ENCODE measurements around the gene FLOT1. TPM values are rescaled to one million over a fixed set of nuclear protein-coding genes. Genes with fewer than 3 reads are reported as not detected.

FLOT1 gene
- total and polyA plus RNA-seq, 2 of the 13 experiments (the other 11 are each of a cell fraction or from before 2014, with no cell fraction given): 82.3 to 130 TPM

DNA sequence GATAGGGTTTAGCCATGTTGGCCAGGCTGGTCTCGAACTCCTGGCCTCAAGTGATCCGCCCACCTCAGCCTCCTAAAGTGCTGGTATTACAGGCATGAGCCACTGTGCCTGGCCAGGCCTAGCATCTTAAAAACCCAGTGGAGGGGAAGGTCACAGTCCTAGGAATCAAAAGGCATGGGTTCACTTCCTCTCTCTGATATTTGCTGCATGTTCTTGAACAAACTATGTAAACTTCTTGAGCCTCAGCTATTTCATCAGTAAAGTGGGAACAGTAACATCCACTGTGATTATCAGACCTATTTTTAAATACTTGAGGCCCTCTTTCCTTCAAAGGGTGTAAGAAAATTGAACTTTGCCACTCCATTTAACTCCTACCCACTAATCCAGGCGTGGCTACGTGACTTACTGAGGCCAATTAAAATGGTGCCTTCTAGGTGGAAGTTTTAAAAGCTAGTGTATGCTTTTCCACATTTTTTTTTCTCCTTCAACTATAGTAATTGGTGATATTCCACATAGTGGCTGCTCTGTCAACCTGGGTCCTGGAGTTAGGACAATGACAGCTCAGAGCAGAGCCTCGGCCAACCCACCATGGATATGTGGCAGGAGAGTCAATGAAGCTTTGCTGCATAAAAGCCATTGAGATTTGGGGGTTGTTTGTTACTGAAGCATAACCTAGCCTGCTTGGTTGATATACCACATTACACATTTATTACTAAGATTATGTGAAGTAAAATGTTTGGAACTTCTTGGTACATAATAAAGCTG, 34.1 kb upstream of the FLOT1 start (continued):
- no peak for TF ChIP-seq NFKB2 (CRISPR knock-in tag; IDR thresholded peaks at IDR 0.05; ENCODE audit: borderline replicate concordance)

DNA sequence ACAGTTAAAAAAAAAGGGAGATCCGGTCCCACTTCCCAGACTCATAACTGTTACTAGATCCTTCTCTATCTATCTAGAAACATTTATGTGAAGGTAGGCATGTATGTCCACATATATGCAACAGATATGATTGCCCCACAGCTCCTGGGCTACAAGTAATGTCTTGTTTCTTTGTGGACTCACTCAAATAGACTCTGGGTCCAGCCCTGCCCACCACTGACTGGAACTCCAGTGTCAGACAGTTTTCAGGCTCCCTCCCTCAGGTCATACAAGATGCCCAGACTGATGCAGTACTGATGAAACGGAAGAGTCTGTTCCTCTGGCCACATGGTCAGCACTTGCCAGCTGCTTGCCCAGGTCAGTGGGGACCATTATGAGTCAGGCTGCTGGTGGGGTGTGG, 32.6 kb upstream of the FLOT1 start:
- FAIRE-seq: no peak
- no peaks in the 10 kb centered on the region for H3K9me3 ChIP-seq (ENCODE audit: low read length)
- BruUV-seq (replicated peaks): no TSS peak
- H3K27me3 ChIP-seq (ENCODE audit: control insufficient read depth in 1 of 2, insufficient read depth in 2 of 2, low read length in 2 of 2): no peaks in the 10 kb centered on the region
- ATAC-seq: no peak
- CTCF ChIA-PET (ENCODE audit: low intra/inter-chr PET ratio, low total read pairs): no interaction called here
- intact Hi-C loops (cut with micrococcal nuclease; ENCODE audit: unreplicated experiment): no loop called here
- H3K4me1 ChIP-seq (ENCODE audit: insufficient read depth, low read length): peaks cover 69% of the 10 kb centered on the region
- no peak overlapping the region for H3K27ac ChIP-seq (ENCODE audit: extremely low read length, insufficient read depth, low read length)
- H2AFZ ChIP-seq (ENCODE audit: low read length): no peak overlapping the region
- no peak overlapping the region for H3K9ac ChIP-seq (ENCODE audit: insufficient read depth, low read depth, low read length)
- POLR2A ChIA-PET: interaction anchor here (1.0 kb wide), 1 partner anchor 11 kb away, joined by 3 read pairs; no protein-coding TSS in a partner anchor
- peak; percentile 43 for DNase-seq (ENCODE audit: low spot score)
- no peaks in the 10 kb centered on the region for H4K20me1 ChIP-seq (ENCODE audit: insufficient read depth, low read length)
- no peak overlapping the region for H3K4me2 ChIP-seq (ENCODE audit: low read depth, low read length)
- no peak overlapping the region for H3K4me3 ChIP-seq (replicated peaks in 1 of 3; ENCODE audit: insufficient read depth in 1 of 3, low read depth in 2 of 3, low read length in 3 of 3)
- TF ChIP-seq IKZF1 (IDR thresholded peaks at IDR 0.05): no peak
- TF ChIP-seq ZFP82 (CRISPR knock-in tag; IDR thresholded peaks at IDR 0.05; ENCODE audit: borderline replicate concordance): no peak
- TF ChIP-seq, protein P1, sequence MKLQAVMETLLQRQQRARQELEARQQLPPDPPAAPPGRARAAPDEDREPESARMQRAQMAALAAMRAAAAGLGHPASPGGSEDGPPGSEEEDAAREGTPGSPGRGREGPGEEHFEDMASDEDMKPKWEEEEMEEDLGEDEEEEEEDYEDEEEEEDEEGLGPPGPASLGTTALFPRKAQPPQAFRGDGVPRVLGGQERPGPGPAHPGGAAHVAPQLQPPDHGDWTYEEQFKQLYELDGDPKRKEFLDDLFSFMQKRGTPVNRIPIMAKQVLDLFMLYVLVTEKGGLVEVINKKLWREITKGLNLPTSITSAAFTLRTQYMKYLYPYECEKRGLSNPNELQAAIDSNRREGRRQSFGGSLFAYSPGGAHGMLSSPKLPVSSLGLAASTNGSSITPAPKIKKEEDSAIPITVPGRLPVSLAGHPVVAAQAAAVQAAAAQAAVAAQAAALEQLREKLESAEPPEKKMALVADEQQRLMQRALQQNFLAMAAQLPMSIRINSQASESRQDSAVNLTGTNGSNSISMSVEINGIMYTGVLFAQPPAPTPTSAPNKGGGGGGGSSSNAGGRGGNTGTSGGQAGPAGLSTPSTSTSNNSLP (IDR thresholded peaks at IDR 0.05; ENCODE audit: low read depth, low read length): no peak
- no peak for TF ChIP-seq ZNF12 (CRISPR knock-in tag; IDR thresholded peaks at IDR 0.05)
- no peak for TF ChIP-seq ZNF274 (CRISPR knock-in tag; IDR thresholded peaks at IDR 0.05)
- TF ChIP-seq, protein P2, sequence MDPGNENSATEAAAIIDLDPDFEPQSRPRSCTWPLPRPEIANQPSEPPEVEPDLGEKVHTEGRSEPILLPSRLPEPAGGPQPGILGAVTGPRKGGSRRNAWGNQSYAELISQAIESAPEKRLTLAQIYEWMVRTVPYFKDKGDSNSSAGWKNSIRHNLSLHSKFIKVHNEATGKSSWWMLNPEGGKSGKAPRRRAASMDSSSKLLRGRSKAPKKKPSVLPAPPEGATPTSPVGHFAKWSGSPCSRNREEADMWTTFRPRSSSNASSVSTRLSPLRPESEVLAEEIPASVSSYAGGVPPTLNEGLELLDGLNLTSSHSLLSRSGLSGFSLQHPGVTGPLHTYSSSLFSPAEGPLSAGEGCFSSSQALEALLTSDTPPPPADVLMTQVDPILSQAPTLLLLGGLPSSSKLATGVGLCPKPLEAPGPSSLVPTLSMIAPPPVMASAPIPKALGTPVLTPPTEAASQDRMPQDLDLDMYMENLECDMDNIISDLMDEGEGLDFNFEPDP (CRISPR knock-in tag; conservative IDR thresholded peaks at IDR 0.05): no peak
- TF ChIP-seq ZFX (CRISPR knock-in tag; IDR thresholded peaks at IDR 0.05; ENCODE audit: low read depth): no peak
- no peak for TF ChIP-seq ZNF414 (CRISPR knock-in tag; IDR thresholded peaks at IDR 0.05)
- TF ChIP-seq SNRNP70 (IDR thresholded peaks at IDR 0.05; ENCODE audit: low read depth, low read length): no peak
- H3K36me3 ChIP-seq (replicated peaks in 1 of 2; ENCODE audit: control insufficient read depth in 1 of 2, insufficient read depth in 2 of 2, low read length in 2 of 2): no peaks in the 10 kb centered on the region
- H3K79me2 ChIP-seq (ENCODE audit: insufficient read depth, low read length): no peaks in the 10 kb centered on the region
- in situ Hi-C loops (cut with HindIII; ENCODE audit: extremely low pct_ligation_motif_present, low pct_unique_long_range_greater_than_20kb): no loop called here
- WGBS (ENCODE audit: low lambda C conversion rate): 98% methylated on average over 2 of the region's 2 CpGs
